GM20000 (cell line): ENCODE data around the gene PRSS33.

Source experiments
- DNase-seq: peaks from one replicate; pipeline ENCODE4 v3.0.0; 2012; ENCODE audit warnings: low spot score
- CTCF ChIP-seq: IDR thresholded peaks from 2 replicates; pipeline ENCODE4 v1.5.1; 2012; ENCODE audit warnings: mild to moderate bottlenecking, control low read depth; ENCODE audit errors: extremely low read depth, missing control alignments

Gene PRSS33

GRCh38 chr16:2820836-2821486 is 33.6 kb upstream of the PRSS33 start:
- DNase-seq: no peak
- TF ChIP-seq CTCF: no peak

GRCh38 chr16:2819939-2820835 is 32.8 kb upstream of the PRSS33 start:
- TF ChIP-seq CTCF: no peak
- no peak for DNase-seq

GRCh38 chr16:2819179-2819938 is 32.0 kb upstream of the PRSS33 start:
- no peak for TF ChIP-seq CTCF
- no peak for DNase-seq

- DNase-seq: no peak
- no peak for TF ChIP-seq CTCF
These were observed 31.0 kb upstream of the PRSS33 start for GRCh38 chr16:2818272-2818876.

GRCh38 chr16:2817340-2818271 is 30.2 kb upstream of the PRSS33 start:
- no peak for TF ChIP-seq CTCF
- no peak for DNase-seq

GRCh38 chr16:2816751-2817339 is 29.5 kb upstream of the PRSS33 start, which contains the start of gene PRSS21:
PRSS21 (plus strand) TSS chr16:2817237; CDS start chr16:2817269, 32 bp downstream.
- TF ChIP-seq CTCF: no peak
- DNase-seq: no peak
